GM19463 (cell line): ENCODE data around the gene DNAAF8.

ENCODE experiments used
- ATAC-seq: cut with Tn5 transposase; IDR thresholded peaks from one replicate; pipeline ENCODE4 v1.9.1; 2021; ENCODE audit warnings: mild to moderate bottlenecking, moderate library complexity; ENCODE audit not compliant: unreplicated experiment

DNAAF8 gene

GRCh38 chr16:4734063-4734729 is at the start of gene DNAAF8, which contains the start of gene ANKS3:
DNAAF8 (plus strand) TSS chr16:4734537; CDS start chr16:4736515, 1,978 bp downstream.
ANKS3 (minus strand) TSS chr16:4734271; CDS start chr16:4730149, 4,122 bp downstream.
- peak; percentile 70 for ATAC-seq

DNA sequence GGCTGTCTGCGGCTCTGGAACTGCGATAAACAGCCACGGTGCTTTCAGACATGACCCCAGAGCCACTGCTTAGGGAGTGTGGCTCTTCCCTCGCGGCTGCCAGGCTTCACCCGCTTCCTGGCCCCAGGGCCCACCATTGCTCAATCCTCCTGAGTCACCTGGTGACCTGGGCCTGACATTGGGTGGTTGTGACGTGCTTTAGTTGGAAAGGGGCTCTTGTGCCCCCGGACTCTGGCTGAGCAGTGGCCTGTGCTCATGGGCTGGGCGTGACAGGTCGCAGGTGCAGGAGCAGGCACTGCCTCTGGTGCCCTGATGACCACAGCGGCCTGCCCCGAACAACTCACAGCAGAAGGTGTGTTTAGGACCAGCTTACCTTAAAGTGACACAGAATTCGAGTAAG is 49.6 kb upstream of the DNAAF8 start:
- no peak for ATAC-seq

GRCh38 chr16:4685292-4685691 is 49.0 kb upstream of the DNAAF8 start:
- no peak for ATAC-seq

DNA sequence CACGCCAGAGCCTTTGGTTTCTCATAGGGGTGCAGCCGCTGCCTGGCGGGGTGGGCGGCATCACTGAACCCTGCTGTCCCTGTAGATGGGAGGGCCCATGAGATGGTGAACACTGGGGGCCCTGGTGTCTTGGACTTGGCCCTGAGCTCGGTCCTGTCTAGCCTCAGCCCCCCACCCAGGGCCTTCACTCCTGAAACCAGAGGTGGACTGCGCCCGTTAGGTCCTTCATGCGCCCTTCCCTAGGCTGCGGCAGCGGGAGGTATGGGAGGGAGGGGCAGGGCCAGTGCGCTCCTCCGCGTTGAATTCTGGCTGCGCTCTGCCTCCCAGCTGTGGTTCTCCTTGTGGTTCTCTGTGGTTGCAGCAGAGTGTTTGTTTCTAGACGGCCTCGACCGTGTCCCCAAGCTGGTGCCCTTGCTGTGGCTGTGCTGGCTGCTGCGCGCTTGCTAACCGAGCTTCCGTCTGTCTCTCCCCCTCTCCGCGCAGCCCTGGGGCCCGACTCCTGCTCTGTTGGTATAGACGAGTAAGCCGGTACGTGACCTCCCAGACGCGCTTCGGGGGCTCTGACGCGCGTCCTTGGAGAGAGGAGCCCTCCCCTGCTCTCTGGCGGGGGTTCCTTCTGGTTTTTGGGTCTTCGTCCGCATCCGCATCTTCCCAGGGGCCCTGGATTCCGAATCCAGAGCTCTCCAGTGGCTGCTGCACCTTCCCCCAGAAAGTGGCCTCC is 48.4 kb upstream of the DNAAF8 start:
- no peak for ATAC-seq

- ATAC-seq, result no peak
Observed at GRCh38 chr16:4686497-4687210, 47.7 kb upstream of the DNAAF8 start.

DNA sequence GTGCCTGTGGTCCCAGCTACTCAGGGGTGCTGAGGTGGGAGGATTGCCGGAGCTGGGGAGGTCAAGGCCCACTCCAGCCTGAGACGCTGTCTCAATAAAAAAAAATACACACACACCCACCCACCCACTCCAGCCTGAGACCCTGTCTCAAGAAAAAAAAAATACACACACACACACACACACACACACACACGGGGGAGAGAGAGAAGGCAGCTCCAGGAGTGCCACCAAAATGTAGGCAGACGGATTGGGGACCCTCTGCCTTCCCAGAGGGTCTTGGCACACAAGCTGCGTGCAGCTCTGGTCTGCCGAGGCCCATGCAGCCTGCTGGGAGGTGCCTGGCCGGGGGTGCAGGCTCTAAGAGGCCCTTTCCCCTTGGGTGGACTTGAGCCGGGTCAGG is 46.9 kb upstream of the DNAAF8 start:
- ATAC-seq, result no peak

DNA sequence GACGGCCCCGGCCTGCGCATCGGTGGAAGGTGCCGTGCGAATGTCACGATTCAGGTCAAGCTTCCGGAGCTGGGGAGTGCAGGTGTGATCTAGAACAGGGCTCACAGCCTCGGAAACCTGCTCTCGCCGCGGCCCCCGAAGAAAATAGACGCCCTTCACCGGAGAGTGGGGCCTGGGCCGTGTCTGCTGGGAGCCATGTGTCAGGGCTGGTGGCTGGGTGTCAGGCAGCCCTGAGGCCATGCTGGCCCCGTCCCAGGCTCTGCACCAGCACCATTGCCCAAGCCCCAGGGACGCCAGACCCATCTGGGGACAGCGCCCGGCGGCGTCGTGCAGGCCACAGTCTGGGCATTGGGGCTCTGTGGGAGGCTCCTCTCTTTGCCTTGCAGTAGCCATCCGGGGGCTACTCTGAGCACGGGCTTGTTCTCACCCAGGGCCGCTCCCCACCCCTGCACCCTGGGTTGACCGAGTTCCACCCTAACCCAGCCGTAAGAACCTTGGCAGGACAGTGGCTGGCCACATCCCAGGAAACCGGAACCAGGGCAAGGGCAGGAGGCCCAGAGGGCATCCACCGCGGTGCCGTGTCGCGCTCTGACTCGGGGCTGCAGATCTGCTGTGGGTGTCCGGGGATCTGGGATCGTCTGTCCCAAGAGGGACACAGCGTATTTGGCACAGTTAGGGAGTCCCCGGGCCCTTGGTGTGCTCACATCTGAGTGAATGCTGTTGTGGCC is 46.2 kb upstream of the DNAAF8 start:
- no peak for ATAC-seq

DNA sequence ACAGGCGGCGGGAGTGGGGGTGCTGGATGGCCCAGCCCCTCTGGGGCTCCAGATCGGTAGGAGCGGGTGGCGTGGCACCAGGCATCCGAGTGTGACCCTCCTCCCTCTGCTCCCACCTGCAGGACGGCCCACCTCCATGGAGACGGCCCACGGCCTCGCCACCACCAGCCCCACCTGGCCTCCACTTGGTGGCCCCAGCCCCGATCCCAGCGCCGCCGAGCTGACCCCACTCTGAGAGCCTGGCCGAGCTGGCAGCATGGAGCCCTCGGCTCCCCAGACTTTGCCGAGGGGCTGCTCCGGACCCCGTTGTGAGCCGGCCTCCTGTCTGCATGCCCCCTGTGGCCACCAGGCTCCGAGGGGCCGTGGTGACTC is 45.7 kb upstream of the DNAAF8 start:
- no peak for ATAC-seq

GRCh38 chr16:4689091-4689671 is 45.2 kb upstream of the DNAAF8 start:
- ATAC-seq, result no peak

- ATAC-seq, result no peak
Observed at GRCh38 chr16:4689864-4690704, 44.3 kb upstream of the DNAAF8 start.

- ATAC-seq, result no peak
Observed at GRCh38 chr16:4690946-4691665, 43.2 kb upstream of the DNAAF8 start.

DNA sequence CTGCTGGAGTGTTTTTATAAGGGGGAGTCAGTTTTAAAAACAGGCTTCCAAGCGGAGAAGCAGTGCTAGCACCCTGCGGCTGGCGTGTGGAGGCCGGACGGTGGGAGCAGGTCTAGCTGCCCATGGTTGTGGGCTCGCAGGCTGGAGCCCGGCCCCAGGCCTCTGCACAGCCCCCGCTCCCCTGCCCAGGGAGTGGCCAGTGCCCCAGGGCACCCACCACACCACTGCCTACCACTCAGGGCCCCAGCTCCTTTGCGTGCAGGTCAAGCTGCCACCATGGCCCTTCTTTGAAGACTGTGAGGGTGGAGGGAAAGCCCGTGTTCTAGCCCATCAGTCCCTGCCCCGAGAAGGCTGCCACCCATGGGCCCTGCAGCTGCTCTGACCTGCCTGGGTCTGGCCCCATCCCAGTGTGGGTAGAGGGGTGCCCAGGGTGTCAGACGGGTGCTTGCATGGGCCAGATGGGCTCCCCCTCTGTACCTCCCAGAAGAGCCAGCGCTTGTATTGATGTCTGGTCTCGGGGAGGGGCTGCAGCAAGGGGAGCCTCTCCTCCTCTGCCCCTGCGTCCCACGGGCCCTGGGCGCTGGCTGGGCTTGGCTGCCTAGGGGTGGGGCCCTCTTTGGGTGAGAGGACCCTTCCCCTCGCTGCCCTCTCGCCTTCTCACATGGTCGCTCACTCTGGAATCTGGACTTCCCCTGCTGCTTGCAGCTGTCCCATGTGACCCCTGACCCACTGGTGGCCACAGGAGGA is 42.5 kb upstream of the DNAAF8 start:
- ATAC-seq, result no peak

DNA sequence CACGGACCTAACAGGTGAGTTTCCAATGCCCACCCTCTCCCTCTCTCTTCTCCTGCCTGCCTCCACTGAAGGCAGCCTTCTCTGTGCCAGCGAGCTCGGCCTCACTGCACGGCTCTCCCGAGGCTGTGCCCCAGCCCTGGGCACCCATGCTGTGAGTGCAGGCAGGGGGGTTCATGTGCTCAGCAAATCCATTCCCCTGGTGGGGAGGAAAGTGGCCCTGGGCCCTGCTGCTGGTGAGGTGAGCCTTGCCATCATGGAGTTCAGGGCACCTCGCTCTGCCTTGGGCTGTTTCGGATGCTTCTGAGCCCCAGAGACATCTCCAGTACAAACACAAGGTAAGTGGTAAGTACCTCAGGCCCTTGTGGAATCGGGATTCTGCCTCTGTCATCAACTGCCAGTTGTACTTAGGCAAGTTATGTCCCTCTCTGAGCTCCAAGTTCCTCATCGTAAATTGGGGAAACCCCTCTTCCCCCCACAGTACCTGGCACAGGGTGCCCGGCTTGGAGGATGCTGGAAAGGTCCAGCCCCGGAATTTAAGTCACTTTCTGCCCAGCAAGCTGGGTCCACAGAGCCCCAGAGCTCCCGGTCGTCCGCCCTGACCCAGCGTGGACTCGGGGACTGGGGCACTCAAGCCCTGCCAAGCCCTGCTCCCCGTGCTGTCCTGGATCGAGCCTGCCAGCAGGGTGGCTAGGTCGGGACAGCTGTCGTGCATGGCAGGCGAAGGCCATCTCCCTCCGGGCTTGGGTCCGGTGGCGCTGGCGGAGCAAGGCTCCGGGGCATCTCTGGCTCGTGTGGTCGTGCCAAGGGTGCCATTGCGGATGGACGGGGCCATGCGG is 41.7 kb upstream of the DNAAF8 start:
- ATAC-seq, result peak; percentile 2

GRCh38 chr16:4693296-4693955 is 40.9 kb upstream of the DNAAF8 start, which contains the start of gene NUDT16L1:
NUDT16L1 (plus strand) TSS chr16:4693562; CDS start chr16:4693727, 165 bp downstream.
- peak; percentile 98 for ATAC-seq

DNA sequence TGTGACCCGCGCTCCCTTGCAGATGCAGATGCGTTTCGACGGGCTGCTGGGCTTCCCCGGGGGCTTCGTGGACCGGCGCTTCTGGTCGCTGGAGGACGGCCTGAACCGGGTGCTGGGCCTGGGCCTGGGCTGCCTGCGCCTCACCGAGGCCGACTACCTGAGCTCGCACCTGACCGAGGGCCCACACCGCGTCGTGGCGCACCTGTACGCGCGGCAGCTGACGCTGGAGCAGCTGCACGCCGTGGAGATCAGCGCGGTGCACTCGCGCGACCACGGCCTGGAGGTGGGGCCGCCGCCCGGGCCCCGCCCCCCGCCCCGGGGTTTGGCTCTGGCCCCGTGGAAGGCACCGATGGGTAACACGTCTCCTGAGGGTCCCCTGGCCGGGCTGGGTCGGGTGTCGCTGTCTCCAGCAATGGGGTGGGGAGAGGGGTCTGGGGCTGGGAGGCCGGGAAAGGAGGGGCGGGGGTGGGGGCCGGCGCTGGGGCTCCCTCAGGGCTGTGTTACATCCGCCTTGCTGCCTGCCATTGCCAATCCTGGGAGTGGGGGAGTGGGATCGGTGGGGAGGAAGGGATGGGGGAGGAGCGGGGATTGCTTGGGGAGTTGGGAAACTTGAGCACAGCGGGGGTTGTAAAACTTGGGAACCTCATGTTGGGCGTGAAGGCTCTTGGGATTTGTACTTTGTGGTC is 40.2 kb upstream of the DNAAF8 start:
- peak; percentile 10 for ATAC-seq

- ATAC-seq, result no peak
Observed at GRCh38 chr16:4694642-4695451, 39.5 kb upstream of the DNAAF8 start.
